Measurements from ENCODE around the gene FASTK. TPM values are rescaled to one million over a fixed set of nuclear protein-coding genes. Genes with fewer than 3 reads are reported as not detected.

The FASTK gene
- total and polyA plus RNA-seq, 2 of the 4 experiments (the other 2 are of a cell fraction) = 53.8 to 115 TPM

- Histone ChIP-seq H2AK5ac (ENCODE audit: low read depth, low read length) (no peak overlapping the region), H2BK20ac (ENCODE audit: low read depth, low read length) (no peak overlapping the region), H3K4ac (ENCODE audit: low read depth, low read length) (no peak overlapping the region), H3K27ac (ENCODE audit: insufficient read depth, low read length) (no peak overlapping the region), H3K79me1 (ENCODE audit: low read depth in 1 of 2, low read length in 2 of 2) (peaks cover 20 to 89% of the 10 kb centered on the region in 2 experiments), H3K9me3 (ENCODE audit: control insufficient read depth, insufficient read depth, low read length) (no peaks in the 10 kb centered on the region), H3K18ac (ENCODE audit: low read depth, low read length) (no peak overlapping the region), H3K4me3 (ENCODE audit: insufficient read depth, low read depth, low read length) (no peak overlapping the region), H2AFZ (replicated peaks; ENCODE audit: low read length, poor library complexity) (no peak overlapping the region), H4K8ac (ENCODE audit: low read depth in 2 of 2, low read length in 2 of 2) (no peak overlapping the region), H3K56ac (ENCODE audit: extremely low read depth, insufficient read depth, low read length) (no peak overlapping the region), H2BK15ac (ENCODE audit: low read depth, low read length) (no peak overlapping the region), H3K9me1 (ENCODE audit: insufficient read depth, low read length) (peaks cover 7% of the 10 kb centered on the region; the same call in 1 of the 2 replicates), H3K36me3 (ENCODE audit: control insufficient read depth, insufficient read depth, low read length) (0 out of 2 replicates have a peak, but pooled peaks cover 1% of the 10 kb centered on the region), H3K9ac (ENCODE audit: low read depth, low read length) (no peak overlapping the region), H3K4me1 (ENCODE audit: control insufficient read depth, insufficient read depth, low read length) (peaks cover 11% of the 10 kb centered on the region), H3K23ac (ENCODE audit: low read depth, low read length) (no peak overlapping the region), H4K5ac (ENCODE audit: low read depth, low read length) (no peak overlapping the region), H4K91ac (ENCODE audit: insufficient read depth, low read depth, low read length) (no peak overlapping the region), H3K14ac (replicated peaks; ENCODE audit: low read depth, low read length) (no peak overlapping the region), H2BK5ac (ENCODE audit: low read depth, low read length, poor library complexity, severe bottlenecking) (no peak overlapping the region), H3K27me3 (ENCODE audit: control insufficient read depth, insufficient read depth, low read length) (no peaks in the 10 kb centered on the region), H2BK120ac (ENCODE audit: low read depth, low read length) (no peak overlapping the region), H2AK9ac (replicated peaks; ENCODE audit: low read depth, low read length, poor library complexity) (no peak overlapping the region), H3K4me2 (ENCODE audit: low read depth, low read length) (no peak overlapping the region), H4K20me1 (ENCODE audit: insufficient read depth, low read length) (peaks cover 90% of the 10 kb centered on the region)
- TF ChIP-seq NFE2L2 (IDR thresholded peaks at IDR 0.05; ENCODE audit: low read depth, low read length) (no peak), FOS (IDR thresholded peaks at IDR 0.05; ENCODE audit: low read depth, low read length) (no peak), SMC3 (IDR thresholded peaks at IDR 0.05; ENCODE audit: low read depth, low read length) (no peak), CEBPB (IDR thresholded peaks at IDR 0.05; ENCODE audit: low read depth, low read length) (no peak), CTCF (conservative IDR thresholded peaks at IDR 0.05; ENCODE audit: low read depth, low read length) (no peak), MXI1 (IDR thresholded peaks at IDR 0.05; ENCODE audit: borderline replicate concordance, low read depth, low read length) (no peak), MAFK (IDR thresholded peaks at IDR 0.05; ENCODE audit: low read depth, low read length) (no peak), RAD21 (IDR thresholded peaks at IDR 0.05; ENCODE audit: low read length) (no peak), CHD1 (IDR thresholded peaks at IDR 0.05; ENCODE audit: low read depth, low read length) (no peak), POLR2A (IDR thresholded peaks at IDR 0.05; ENCODE audit: low read depth, low read length) (no peak), BHLHE40 (IDR thresholded peaks at IDR 0.05; ENCODE audit: low read depth, low read length) (no peak), RCOR1 (IDR thresholded peaks at IDR 0.05; ENCODE audit: insufficient replicate concordance, low read length) (no peak), ELK1 (IDR thresholded peaks at IDR 0.05; ENCODE audit: borderline replicate concordance, low read depth, low read length) (no peak), RFX5 (IDR thresholded peaks at IDR 0.05; ENCODE audit: low read depth, low read length) (no peak)
- in situ Hi-C loops (cut with MboI; ENCODE audit: low sequenced_read_pairs) (loop anchor here (10.0 to 25.0 kb wide), 2 partner anchors 196 to 314 kb away; no protein-coding TSS in a partner anchor), intact Hi-C loops (cut with micrococcal nuclease) (no loop called here), dilution Hi-C loops (cut with HindIII; ENCODE audit: low sequenced_read_pairs, unreplicated experiment) (no loop called here)
- ATAC-seq (ENCODE audit: low read depth) = no peak
- no peak for DNase-seq
- POLR2A ChIA-PET (ENCODE audit: unreplicated experiment) = no interaction called here
- BruUV-seq (replicated peaks) = no TSS peak
- no CpG with 5 or more reads among the region's 10 CpGs for WGBS, 2 experiments (ENCODE audit: extremely low coverage in 2 of 2, insufficient read length in 1 of 2)
- CTCF ChIA-PET = interaction anchor here (1.2 kb wide), 1 partner anchor 8 kb away, joined by 3 read pairs; no protein-coding TSS in a partner anchor
Measured at GRCh38 chr7:151100921-151101320, 20.3 kb upstream of the FASTK start.
